H54 (cell line): ENCODE measurements around the gene SIGMAR1.
"Not testable (repeated sequence)": the region's sequence is repeated elsewhere in the genome, so short reads cannot be mapped to it uniquely, and the experiment has no call there.

Experiments used
- DNase-seq: peaks from one replicate; pipeline ENCODE4 v3.0.0; 2011; ENCODE audit warnings: low spot score, mixed read lengths; ENCODE audit not compliant: insufficient read length
- FAIRE-seq: peaks from 3 replicates; lab custom pipeline; 2011; peaks lifted over from hg19 to GRCh38; lab: Jason Lieb, UNC
- POLR2A ChIP-seq: IDR thresholded peaks from 2 replicates; pipeline ENCODE4 v1.6.1; 2011; ENCODE audit warnings: low read depth, mild to moderate bottlenecking, low read length

SIGMAR1 gene

GRCh38 chr9:34650816-34651215 lies 13.2 kb upstream of the SIGMAR1 start:
- TF ChIP-seq POLR2A, result no peak
- DNase-seq (no peak), FAIRE-seq (no peak)

DNA sequence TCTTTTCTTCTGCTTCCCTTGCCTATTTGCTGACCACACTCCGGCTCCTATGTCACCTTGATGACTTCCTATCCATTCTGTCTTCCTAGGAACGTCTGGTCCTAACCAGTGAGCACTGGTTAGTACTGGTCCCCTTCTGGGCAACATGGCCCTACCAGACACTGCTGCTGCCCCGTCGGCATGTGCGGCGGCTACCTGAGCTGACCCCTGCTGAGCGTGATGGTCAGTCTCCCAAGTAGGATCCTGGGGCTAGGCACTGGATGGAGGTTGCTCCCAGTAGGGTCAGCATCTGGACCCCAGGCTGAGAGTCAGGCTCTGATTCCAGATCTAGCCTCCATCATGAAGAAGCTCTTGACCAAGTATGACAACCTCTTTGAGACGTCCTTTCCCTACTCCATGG lies 11.1 kb upstream of the SIGMAR1 start:
- DNase-seq (no peak), FAIRE-seq (no peak)
- no peak for TF ChIP-seq POLR2A

DNA sequence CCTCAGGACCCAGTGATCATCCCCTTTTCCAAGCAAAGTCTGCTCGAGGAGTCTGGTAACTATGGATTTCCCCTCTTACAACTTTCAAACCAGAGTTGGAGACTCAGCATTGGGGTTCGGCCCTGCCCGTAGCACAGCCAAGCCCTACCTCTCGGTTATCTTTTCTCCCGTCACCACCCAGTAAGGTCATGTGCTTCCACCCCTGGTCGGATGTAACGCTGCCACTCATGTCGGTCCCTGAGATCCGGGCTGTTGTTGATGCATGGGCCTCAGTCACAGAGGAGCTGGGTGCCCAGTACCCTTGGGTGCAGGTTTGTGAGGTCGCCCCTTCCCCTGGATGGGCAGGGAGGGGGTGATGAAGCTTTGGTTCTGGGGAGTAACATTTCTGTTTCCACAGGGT lies 10.1 kb upstream of the SIGMAR1 start:
- no peak for FAIRE-seq
- TF ChIP-seq POLR2A, result no peak
- no peak for DNase-seq

DNA sequence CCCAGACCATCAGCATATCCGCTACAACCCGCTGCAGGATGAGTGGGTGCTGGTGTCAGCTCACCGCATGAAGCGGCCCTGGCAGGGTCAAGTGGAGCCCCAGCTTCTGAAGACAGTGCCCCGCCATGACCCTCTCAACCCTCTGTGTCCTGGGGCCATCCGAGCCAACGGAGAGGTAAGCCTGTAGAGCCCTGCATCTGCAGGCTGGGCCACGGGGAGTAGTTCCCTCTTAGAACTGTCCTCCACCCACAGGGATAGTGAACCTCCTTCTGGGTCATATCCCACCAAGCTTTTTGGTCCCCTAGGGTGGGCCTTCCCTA lies 9.5 kb upstream of the SIGMAR1 start:
- FAIRE-seq (no peak), DNase-seq (no peak)
- no peak for TF ChIP-seq POLR2A

GRCh38 chr9:34646211-34647083 lies 8.9 kb upstream of the SIGMAR1 start, which contains the start of gene GALT:
TSS of gene GALT (plus strand) at chr9:34646675. CDS start at chr9:34646705, 30 bp downstream.
- TF ChIP-seq POLR2A, result peak; percentile 67
- FAIRE-seq, result no peak
- peak; percentile 77 for DNase-seq

- no peak for TF ChIP-seq POLR2A
- DNase-seq (no peak), FAIRE-seq (no peak)
These were observed 7.3 kb upstream of the SIGMAR1 start for GRCh38 chr9:34644766-34645314.

GRCh38 chr9:34642679-34643078 lies 5.1 kb upstream of the SIGMAR1 start:
- DNase-seq, result no peak
- no peak for FAIRE-seq
- TF ChIP-seq POLR2A, result no peak

GRCh38 chr9:34639322-34639721 lies 1.7 kb upstream of the SIGMAR1 start:
- FAIRE-seq, DNase-seq: not testable (repeated sequence)

DNA sequence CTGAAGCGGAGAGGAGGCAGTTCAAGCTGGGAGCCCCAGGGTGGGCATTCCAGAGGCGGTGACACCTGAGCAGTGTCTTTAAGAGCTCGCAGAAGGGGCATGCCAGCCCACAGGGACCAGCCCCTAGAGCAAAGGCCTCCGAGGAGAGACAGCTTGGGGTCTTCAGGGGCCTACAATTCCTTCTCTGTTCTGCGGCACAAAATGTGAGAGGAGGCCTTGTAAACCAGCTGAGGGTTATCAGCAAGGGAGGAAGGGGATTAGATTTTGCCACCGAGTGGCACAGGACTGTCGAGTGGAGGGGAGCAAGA lies 505 bp upstream of the SIGMAR1 start:
- no peak for TF ChIP-seq POLR2A
- DNase-seq (no peak), FAIRE-seq (no peak)

DNA sequence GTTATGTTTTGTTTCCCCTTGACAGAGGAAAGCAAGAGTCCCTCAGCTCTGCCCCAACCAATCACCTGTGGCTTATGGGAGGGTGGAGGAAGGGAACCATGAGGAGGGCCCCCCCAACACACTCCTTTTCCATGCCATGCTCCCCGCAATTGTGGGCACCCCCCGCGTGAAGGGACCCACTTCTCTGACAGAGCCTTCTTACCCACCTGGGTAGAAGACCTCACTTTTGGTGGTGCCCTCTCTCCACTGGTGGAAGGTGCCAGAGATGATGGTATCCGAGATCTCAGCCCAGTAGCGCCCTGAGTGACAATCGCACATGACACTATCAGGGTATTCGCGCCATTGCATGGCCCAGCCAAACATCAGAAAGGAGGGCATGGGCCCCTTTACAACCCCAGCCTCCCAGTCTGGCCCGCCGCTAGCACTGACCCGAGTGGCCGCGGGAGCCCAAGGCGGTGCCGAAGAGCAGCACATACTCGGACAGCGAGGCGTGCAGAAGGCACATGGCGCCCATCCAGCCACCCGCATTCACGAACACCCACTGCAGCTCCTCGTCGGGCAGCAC lies 714 bp downstream of the SIGMAR1 start:
- DNase-seq, result no peak

DNA sequence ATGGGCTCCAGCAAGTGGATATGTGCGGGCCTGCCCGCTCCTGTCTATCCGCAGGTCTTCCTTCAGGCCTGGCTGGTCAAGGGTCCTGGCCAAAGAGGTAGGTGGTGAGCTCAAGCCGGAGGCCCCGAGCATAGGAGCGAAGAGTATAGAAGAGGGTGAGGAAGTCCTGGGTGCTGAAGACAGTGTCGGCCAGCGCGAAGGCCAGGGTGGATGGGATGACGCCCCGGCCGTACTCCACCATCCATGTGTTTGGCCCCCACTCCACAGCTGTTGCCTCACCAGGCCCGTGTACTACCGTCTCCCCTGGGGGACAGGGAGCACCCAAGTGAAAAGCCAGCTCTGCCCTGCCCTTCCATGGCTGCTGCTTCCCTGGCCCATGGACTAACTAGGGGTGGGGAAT lies 2.0 kb downstream of the SIGMAR1 start:
- FAIRE-seq, result no peak
- no peak for TF ChIP-seq POLR2A
- DNase-seq, result no peak

More for the DNA sequence above, 714 bp downstream of the SIGMAR1 start:
- no peak for TF ChIP-seq POLR2A
- FAIRE-seq, result no peak

GRCh38 chr9:34634551-34635248 lies 2.9 kb downstream of the SIGMAR1 start:
- no peak for DNase-seq
- TF ChIP-seq POLR2A, result no peak
- FAIRE-seq, result no peak

DNA sequence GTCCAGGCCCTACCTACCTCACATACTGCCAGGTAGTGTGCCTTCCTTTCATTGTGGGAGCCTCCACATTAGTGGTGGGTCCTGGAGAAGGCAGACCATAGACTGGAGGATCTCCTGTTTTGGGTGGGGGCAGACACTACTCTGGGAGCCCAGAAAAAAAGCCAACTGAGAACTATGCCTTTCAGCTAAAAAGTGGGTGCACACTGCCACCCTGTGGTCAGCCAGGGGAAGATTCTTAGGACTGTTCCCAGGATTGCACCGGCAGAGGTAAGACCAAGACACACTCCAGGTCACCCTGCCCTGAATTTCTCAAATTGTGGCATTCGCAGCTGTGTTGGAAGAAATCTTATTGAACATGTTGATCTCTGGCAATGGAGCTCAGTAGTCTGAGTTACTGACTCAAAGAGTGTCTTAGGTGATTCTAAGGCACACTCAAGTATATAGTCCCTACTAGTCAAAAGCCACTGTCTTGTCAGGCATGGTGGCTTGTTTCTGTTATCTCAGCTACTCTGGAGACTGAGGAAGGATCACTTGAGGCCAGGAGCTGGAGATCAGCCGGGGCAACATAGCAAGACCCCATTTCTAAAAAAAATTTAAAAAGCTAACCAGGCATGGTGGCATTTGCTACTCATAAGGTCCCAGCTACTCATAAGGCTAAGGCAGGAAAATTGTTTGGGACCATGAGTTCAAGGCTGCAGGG lies 3.6 kb downstream of the SIGMAR1 start:
- DNase-seq (peak; percentile 78), FAIRE-seq (peak; percentile 57)
- no peak for TF ChIP-seq POLR2A

- FAIRE-seq (no peak), DNase-seq (no peak)
- TF ChIP-seq POLR2A, result no peak
These were observed 4.4 kb downstream of the SIGMAR1 start for GRCh38 chr9:34633166-34633565.
